ENCODE measurements around the gene MPC1L. TPM values are rescaled to one million over a fixed set of nuclear protein-coding genes. Genes with fewer than 3 reads are reported as not detected.

MPC1L gene
- total RNA-seq, 1 experiment from 2014 or later, result not detected

DNA sequence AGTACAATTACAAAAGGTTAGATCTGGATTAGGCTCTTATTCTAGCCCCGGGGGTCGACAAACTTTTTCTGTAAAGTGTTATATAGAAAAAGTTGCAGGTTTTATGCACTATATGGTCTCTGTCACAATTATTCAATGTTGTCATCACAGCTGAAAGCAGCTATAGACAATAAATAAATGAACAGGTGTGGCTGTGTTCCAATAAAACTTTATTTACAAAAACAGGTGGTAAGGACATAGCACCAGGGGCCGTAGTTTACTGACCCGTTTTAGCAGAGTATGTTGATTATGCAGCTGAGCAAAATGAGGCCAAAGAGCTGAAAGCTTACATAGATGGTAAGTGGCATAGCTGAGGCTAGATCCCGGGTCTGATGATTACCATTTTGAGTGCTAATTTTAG is 37.2 kb downstream of the MPC1L start:
- CTCF ChIA-PET, result no interaction called here
- Histone ChIP-seq H3K36me3 (ENCODE audit: control insufficient read depth, insufficient read depth, low read length) (no peaks in the 10 kb centered on the region), H3K27me3 (replicated peaks; ENCODE audit: control insufficient read depth, insufficient read depth, low read length) (no peaks in the 10 kb centered on the region), H3K9me3 (no peaks in the 10 kb centered on the region), H3K4me3 (ENCODE audit: low read depth, low read length) (no peak overlapping the region), H3K4me1 (no peaks in the 10 kb centered on the region)
- no peak for DNase-seq
- no peak overlapping the region for H3K27ac Mint-ChIP-seq (ENCODE audit: unreplicated experiment)
- no peak overlapping the region for H3K4me3 Mint-ChIP-seq (ENCODE audit: unreplicated experiment)
- H3K4me1 Mint-ChIP-seq (ENCODE audit: low read depth, unreplicated experiment), result no peaks in the 10 kb centered on the region
- intact Hi-C loops (cut with micrococcal nuclease; ENCODE audit: unreplicated experiment), result loop anchor here (5.0 kb wide), 1 partner anchor 77 kb away; the partner anchor contains the start of gene MED14
- TF ChIP-seq, protein P1, sequence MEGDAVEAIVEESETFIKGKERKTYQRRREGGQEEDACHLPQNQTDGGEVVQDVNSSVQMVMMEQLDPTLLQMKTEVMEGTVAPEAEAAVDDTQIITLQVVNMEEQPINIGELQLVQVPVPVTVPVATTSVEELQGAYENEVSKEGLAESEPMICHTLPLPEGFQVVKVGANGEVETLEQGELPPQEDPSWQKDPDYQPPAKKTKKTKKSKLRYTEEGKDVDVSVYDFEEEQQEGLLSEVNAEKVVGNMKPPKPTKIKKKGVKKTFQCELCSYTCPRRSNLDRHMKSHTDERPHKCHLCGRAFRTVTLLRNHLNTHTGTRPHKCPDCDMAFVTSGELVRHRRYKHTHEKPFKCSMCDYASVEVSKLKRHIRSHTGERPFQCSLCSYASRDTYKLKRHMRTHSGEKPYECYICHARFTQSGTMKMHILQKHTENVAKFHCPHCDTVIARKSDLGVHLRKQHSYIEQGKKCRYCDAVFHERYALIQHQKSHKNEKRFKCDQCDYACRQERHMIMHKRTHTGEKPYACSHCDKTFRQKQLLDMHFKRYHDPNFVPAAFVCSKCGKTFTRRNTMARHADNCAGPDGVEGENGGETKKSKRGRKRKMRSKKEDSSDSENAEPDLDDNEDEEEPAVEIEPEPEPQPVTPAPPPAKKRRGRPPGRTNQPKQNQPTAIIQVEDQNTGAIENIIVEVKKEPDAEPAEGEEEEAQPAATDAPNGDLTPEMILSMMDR (IDR thresholded peaks at IDR 0.05; ENCODE audit: insufficient read depth in 1 of 2, low read depth in 1 of 2, low read length in 1 of 2, severe bottlenecking in 1 of 2, unreplicated experiment in 1 of 2), result no peak
- no TSS peak for BruUV-seq (replicated peaks)
- H3K9me3 Mint-ChIP-seq (ENCODE audit: unreplicated experiment), result no peaks in the 10 kb centered on the region
- peaks cover 17% of the 10 kb centered on the region for H3K36me3 Mint-ChIP-seq (ENCODE audit: insufficient read depth, unreplicated experiment)
- POLR2A ChIA-PET, result no interaction called here
- no peaks in the 10 kb centered on the region for H3K27me3 Mint-ChIP-seq (ENCODE audit: insufficient read depth, unreplicated experiment)

DNA sequence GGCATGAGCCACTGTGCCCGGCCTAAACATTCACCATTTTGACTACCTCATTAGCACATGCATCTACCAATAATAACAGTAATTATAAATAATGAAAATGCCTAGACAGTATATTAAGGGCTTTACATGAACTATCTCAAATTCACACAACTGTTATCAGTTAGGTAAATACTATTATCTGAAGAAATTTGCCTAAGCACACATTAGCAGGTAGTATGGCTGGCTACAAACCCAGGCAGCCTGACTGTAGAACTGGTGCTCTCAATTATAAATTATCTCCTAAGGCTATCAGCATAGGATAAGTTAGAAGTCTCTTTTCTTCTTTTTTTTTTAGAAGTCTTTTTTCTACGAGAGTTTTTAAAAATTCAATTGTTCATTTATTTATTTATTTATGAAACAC is 38.3 kb downstream of the MPC1L start:
- Histone ChIP-seq H3K4me1 (no peaks in the 10 kb centered on the region), H3K4me3 (ENCODE audit: low read depth, low read length) (no peak overlapping the region), H3K9me3 (no peaks in the 10 kb centered on the region), H3K27me3 (replicated peaks; ENCODE audit: control insufficient read depth, insufficient read depth, low read length) (no peaks in the 10 kb centered on the region), H3K36me3 (ENCODE audit: control insufficient read depth, insufficient read depth, low read length) (no peaks in the 10 kb centered on the region)
- no peak for DNase-seq
- BruUV-seq (replicated peaks), result no TSS peak
- H3K27me3 Mint-ChIP-seq (ENCODE audit: insufficient read depth, unreplicated experiment), result no peaks in the 10 kb centered on the region
- ChIA-PET POLR2A (no interaction called here), CTCF (no interaction called here)
- intact Hi-C loops (cut with micrococcal nuclease; ENCODE audit: unreplicated experiment), result loop anchor here (5.0 kb wide), 1 partner anchor 76 kb away; the partner anchor contains the start of gene MED14
- H3K9me3 Mint-ChIP-seq (ENCODE audit: unreplicated experiment), result no peaks in the 10 kb centered on the region
- TF ChIP-seq, protein P1 (IDR thresholded peaks at IDR 0.05; ENCODE audit: insufficient read depth in 1 of 2, low read depth in 1 of 2, low read length in 1 of 2, severe bottlenecking in 1 of 2, unreplicated experiment in 1 of 2), result no peak
- H3K27ac Mint-ChIP-seq (ENCODE audit: unreplicated experiment), result no peak overlapping the region
- H3K4me3 Mint-ChIP-seq (ENCODE audit: unreplicated experiment), result no peak overlapping the region
- H3K36me3 Mint-ChIP-seq (ENCODE audit: insufficient read depth, unreplicated experiment), result peaks cover 26% of the 10 kb centered on the region
- H3K4me1 Mint-ChIP-seq (ENCODE audit: low read depth, unreplicated experiment), result no peaks in the 10 kb centered on the region

DNA sequence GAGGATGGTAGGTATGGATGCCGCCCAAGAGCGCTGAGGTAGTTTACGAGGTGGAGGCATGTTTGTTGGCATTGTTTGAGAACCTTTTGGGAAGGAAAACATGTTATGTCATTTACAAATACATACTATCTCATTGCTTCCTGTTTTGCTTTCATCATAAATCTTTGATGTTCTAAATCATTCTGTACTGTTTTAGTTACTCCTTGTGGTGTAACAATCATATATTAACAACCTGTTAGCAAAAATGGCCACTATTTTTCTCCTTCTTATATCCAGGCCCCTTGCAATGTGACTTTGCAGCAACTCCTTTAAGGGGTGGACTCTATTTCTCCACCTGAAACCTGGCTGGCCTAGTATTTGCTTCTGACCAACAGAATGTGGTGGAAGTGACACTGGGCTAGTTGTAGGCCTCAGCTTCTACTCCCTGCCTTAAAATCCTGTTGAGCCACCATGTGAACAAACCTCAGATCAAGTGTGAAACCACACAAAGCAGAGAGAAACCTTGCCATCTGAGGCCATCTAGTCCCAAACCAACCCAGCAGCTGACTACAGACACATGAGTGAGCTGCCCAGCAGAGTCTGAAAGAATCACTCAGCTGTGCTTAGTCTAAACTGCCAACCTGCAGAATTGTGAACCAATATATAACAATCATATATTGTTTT is 40.0 kb downstream of the MPC1L start:
- H3K4me1 ChIP-seq, result no peaks in the 10 kb centered on the region
- CTCF ChIA-PET, result no interaction called here
- H3K36me3 Mint-ChIP-seq (ENCODE audit: insufficient read depth, unreplicated experiment), result peaks cover 41% of the 10 kb centered on the region

More for the DNA sequence above, 40.0 kb downstream of the MPC1L start:
- intact Hi-C loops (cut with micrococcal nuclease; ENCODE audit: unreplicated experiment), result loop anchor here (5.0 kb wide), 1 partner anchor 74 kb away; the partner anchor contains the start of gene MED14
- Histone ChIP-seq H3K9me3 (no peaks in the 10 kb centered on the region), H3K36me3 (ENCODE audit: control insufficient read depth, insufficient read depth, low read length) (no peaks in the 10 kb centered on the region), H3K4me3 (ENCODE audit: low read depth, low read length) (no peak overlapping the region), H3K27me3 (replicated peaks; ENCODE audit: control insufficient read depth, insufficient read depth, low read length) (no peaks in the 10 kb centered on the region)
- Mint-ChIP-seq H3K4me3 (ENCODE audit: unreplicated experiment) (no peak overlapping the region), H3K27ac (ENCODE audit: unreplicated experiment) (no peak overlapping the region), H3K4me1 (ENCODE audit: low read depth, unreplicated experiment) (no peaks in the 10 kb centered on the region), H3K27me3 (ENCODE audit: insufficient read depth, unreplicated experiment) (no peaks in the 10 kb centered on the region), H3K9me3 (ENCODE audit: unreplicated experiment) (no peaks in the 10 kb centered on the region)
- no peak for DNase-seq
- TF ChIP-seq, protein P1 (IDR thresholded peaks at IDR 0.05; ENCODE audit: insufficient read depth in 1 of 2, low read depth in 1 of 2, low read length in 1 of 2, severe bottlenecking in 1 of 2, unreplicated experiment in 1 of 2), result no peak
- BruUV-seq (replicated peaks), result no TSS peak
- POLR2A ChIA-PET, result no interaction called here

Measured in Caco-2 (cell line).